ENCODE data around the gene MOK. TPM values are rescaled to one million over a fixed set of nuclear protein-coding genes. Genes with fewer than 3 reads are reported as not detected.

The MOK gene
- total and polyA plus RNA-seq, 2 of the 4 experiments (the other 2 are of a cell fraction), result 16.8 to 48.5 TPM

DNA sequence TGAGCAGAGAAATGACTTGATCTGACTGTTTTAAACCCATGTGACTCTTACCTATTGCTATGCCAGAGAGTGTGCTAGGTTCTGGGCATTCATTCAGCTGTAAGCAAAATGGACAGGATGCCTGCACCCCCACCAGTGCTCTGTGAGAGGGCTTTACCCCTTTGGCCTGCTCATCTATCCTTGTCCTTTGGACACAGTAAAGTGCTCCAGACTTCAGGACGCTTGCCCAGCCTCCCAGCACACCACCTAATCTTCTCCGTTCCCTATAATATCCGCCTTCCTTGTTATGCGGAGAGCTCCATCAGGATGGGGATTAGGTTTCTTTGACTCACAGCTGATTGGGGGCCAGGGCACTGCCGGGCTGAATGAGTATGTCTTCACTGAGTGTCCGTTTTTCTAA, 10.2 kb upstream of the MOK start:
- Histone ChIP-seq H2AK5ac (ENCODE audit: low read depth, low read length) (peak overlapping the region; percentile 68; the same call in 1 of the 2 replicates), H3K36me3 (ENCODE audit: control insufficient read depth, insufficient read depth, low read length) (no peaks in the 10 kb centered on the region), H2AK9ac (replicated peaks; ENCODE audit: low read depth, low read length, poor library complexity) (no peak overlapping the region), H4K91ac (ENCODE audit: insufficient read depth, low read depth, low read length) (peak overlapping the region; percentile 6; the same call in 1 of the 2 replicates), H3K14ac (replicated peaks; ENCODE audit: low read depth, low read length) (no peak overlapping the region), H3K23ac (ENCODE audit: low read depth, low read length) (peak overlapping the region; percentile 14), H2BK5ac (ENCODE audit: low read depth, low read length, poor library complexity, severe bottlenecking) (no peak overlapping the region), H3K56ac (ENCODE audit: extremely low read depth, insufficient read depth, low read length) (no peak overlapping the region), H4K8ac (ENCODE audit: low read depth in 2 of 2, low read length in 2 of 2) (peak overlapping the region in 1 of 2 experiments; percentile 88; a peak in 3 of 4 replicates), H4K5ac (ENCODE audit: low read depth, low read length) (peak overlapping the region; percentile 10; the same call in 1 of the 2 replicates), H2BK120ac (ENCODE audit: low read depth, low read length) (peak overlapping the region; percentile 33; the same call in 1 of the 2 replicates), H3K9me3 (ENCODE audit: control insufficient read depth, insufficient read depth, low read length) (no peaks in the 10 kb centered on the region), H2BK20ac (ENCODE audit: low read depth, low read length) (peak overlapping the region; percentile 2), H3K4me1 (ENCODE audit: control insufficient read depth, insufficient read depth, low read length) (peaks cover 11% of the 10 kb centered on the region), H3K27ac (ENCODE audit: insufficient read depth, low read length) (no peak overlapping the region), H3K9ac (ENCODE audit: low read depth, low read length) (no peak overlapping the region), H4K20me1 (ENCODE audit: insufficient read depth, low read length) (no peaks in the 10 kb centered on the region), H3K79me1 (ENCODE audit: low read depth in 1 of 2, low read length in 2 of 2) (peaks cover 2 to 14% of the 10 kb centered on the region in 2 experiments; a peak in 3 of 4 replicates), H3K4ac (ENCODE audit: low read depth, low read length) (peak overlapping the region; percentile 1), H3K9me1 (ENCODE audit: insufficient read depth, low read length) (peaks cover 14% of the 10 kb centered on the region), H3K4me3 (ENCODE audit: insufficient read depth, low read depth, low read length) (no peak overlapping the region), H3K18ac (ENCODE audit: low read depth, low read length) (no peak overlapping the region), H3K4me2 (ENCODE audit: low read depth, low read length) (no peak overlapping the region), H3K27me3 (ENCODE audit: control insufficient read depth, insufficient read depth, low read length) (no peaks in the 10 kb centered on the region), H2AFZ (replicated peaks; ENCODE audit: low read length, poor library complexity) (peak overlapping the region; percentile 65), H2BK15ac (ENCODE audit: low read depth, low read length) (peak overlapping the region; percentile 15; the same call in 1 of the 3 replicates)
- in situ Hi-C loops (cut with MboI; ENCODE audit: low sequenced_read_pairs), result loop anchor here (10.0 to 25.0 kb wide), 4 partner anchors 170 to 553 kb away; partner anchors contain the start of genes DYNC1H1, HSP90AA1 and PPP2R5C
- CTCF ChIA-PET, result no interaction called here
- intact Hi-C loops (cut with micrococcal nuclease), result loop anchor here (2.0 kb wide), 1 partner anchor 176 kb away; the partner anchor contains the start of gene WDR20
- WGBS, 2 experiments (ENCODE audit: extremely low coverage in 2 of 2, insufficient read length in 1 of 2), result 70% methylated on average over 2 of the region's 6 CpGs; no CpG with 5 or more reads in 1 of the 2 experiments
- POLR2A ChIA-PET (ENCODE audit: unreplicated experiment), result interaction anchor here (0.9 kb wide), 1 partner anchor 10 kb away, joined by 3 read pairs; the partner anchor contains the start of gene MOK
- no TSS peak for BruUV-seq (replicated peaks)
- no peak for ATAC-seq (ENCODE audit: low read depth)
- dilution Hi-C loops (cut with HindIII; ENCODE audit: low sequenced_read_pairs, unreplicated experiment), result no loop called here
- DNase-seq, result peak; percentile 31
- TF ChIP-seq MAFK (IDR thresholded peaks at IDR 0.05; ENCODE audit: low read depth, low read length) (no peak), NFE2L2 (IDR thresholded peaks at IDR 0.05; ENCODE audit: low read depth, low read length) (no peak), BHLHE40 (IDR thresholded peaks at IDR 0.05; ENCODE audit: low read depth, low read length) (no peak), FOS (IDR thresholded peaks at IDR 0.05; ENCODE audit: low read depth, low read length) (no peak), POLR2A (IDR thresholded peaks at IDR 0.05; ENCODE audit: low read depth, low read length) (no peak)
- TF ChIP-seq, protein P1, sequence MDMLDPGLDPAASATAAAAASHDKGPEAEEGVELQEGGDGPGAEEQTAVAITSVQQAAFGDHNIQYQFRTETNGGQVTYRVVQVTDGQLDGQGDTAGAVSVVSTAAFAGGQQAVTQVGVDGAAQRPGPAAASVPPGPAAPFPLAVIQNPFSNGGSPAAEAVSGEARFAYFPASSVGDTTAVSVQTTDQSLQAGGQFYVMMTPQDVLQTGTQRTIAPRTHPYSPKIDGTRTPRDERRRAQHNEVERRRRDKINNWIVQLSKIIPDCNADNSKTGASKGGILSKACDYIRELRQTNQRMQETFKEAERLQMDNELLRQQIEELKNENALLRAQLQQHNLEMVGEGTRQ (IDR thresholded peaks at IDR 0.05; ENCODE audit: low read depth, low read length), result no peak
